Keratinocyte (primary cell): ENCODE measurements around the gene ZNF584. TPM values are rescaled to one million over a fixed set of nuclear protein-coding genes. Genes with fewer than 3 reads are reported as not detected.

Experiments used
- DNase-seq: peaks from one replicate; pipeline ENCODE4 v3.0.0-alpha.2; 2011; ENCODE audit warnings: low read depth, missing footprints, low spot score
- FAIRE-seq: peaks from 2 replicates; lab custom pipeline; 2011; peaks lifted over from hg19 to GRCh38; lab: Jason Lieb, UNC
- H2AFZ ChIP-seq: 2 replicates; pipeline ENCODE4 v1.6.0; 2012; ENCODE audit warnings: low read length, control low read depth, inconsistent platforms; ENCODE audit not compliant: control insufficient read depth
- H3K27ac ChIP-seq: 2 replicates; pipeline ENCODE4 v1.5.1; 2011; ENCODE audit warnings: low read length; ENCODE audit not compliant: control insufficient read depth, insufficient read depth
- H3K27me3 ChIP-seq: 3 replicates; pipeline ENCODE4 v1.6.0; 2011; ENCODE audit warnings: low read length; ENCODE audit not compliant: control insufficient read depth, insufficient read depth; ENCODE audit errors: extremely low read depth
- H3K36me3 ChIP-seq, 2 experiments: 2 replicates in 1 of 2; 3 replicates in 1 of 2; pipeline ENCODE4 v1.5.1; 2011; ENCODE audit warnings: low read length in 2 of 2, mild to moderate bottlenecking in 1 of 2; ENCODE audit not compliant: control insufficient read depth in 2 of 2, insufficient read depth in 2 of 2; ENCODE audit errors: extremely low read depth in 1 of 2
- H3K4me1 ChIP-seq: 3 replicates; pipeline ENCODE4 v1.5.1; 2011; ENCODE audit warnings: low read length; ENCODE audit not compliant: control insufficient read depth, insufficient read depth; ENCODE audit errors: extremely low read depth
- H3K4me2 ChIP-seq: 3 replicates; pipeline ENCODE4 v1.6.0; 2011; ENCODE audit warnings: low read depth, low read length; ENCODE audit not compliant: control insufficient read depth, insufficient read depth; ENCODE audit errors: extremely low read depth
- H3K4me3 ChIP-seq, 3 experiments: fragments of 200-600 bp in 1 of 3; sonication (generic) in 1 of 3; 2 replicates in 2 of 3; 3 replicates in 1 of 3; pipeline ENCODE4 v1.5.1; 2011 to 2016; ENCODE audit warnings: low read length in 3 of 3, mild to moderate bottlenecking in 3 of 3, control low read depth in 2 of 3, inconsistent platforms in 1 of 3, low read depth in 1 of 3, mixed read lengths in 1 of 3, mixed run types in 1 of 3, moderate library complexity in 1 of 3; ENCODE audit not compliant: control insufficient read depth in 2 of 3, insufficient read depth in 2 of 3; ENCODE audit errors: extremely low read depth in 1 of 3
- H3K79me2 ChIP-seq: 2 replicates; pipeline ENCODE4 v1.6.0; 2012; ENCODE audit warnings: low read length; ENCODE audit not compliant: control insufficient read depth, insufficient read depth
- H3K9ac ChIP-seq: 3 replicates; pipeline ENCODE4 v1.6.0; 2011; ENCODE audit warnings: low read length; ENCODE audit not compliant: control insufficient read depth, insufficient read depth; ENCODE audit errors: extremely low read depth
- H3K9me1 ChIP-seq: 3 replicates; pipeline ENCODE4 v1.6.0; 2011; ENCODE audit warnings: low read length; ENCODE audit not compliant: control insufficient read depth, insufficient read depth; ENCODE audit errors: extremely low read depth
- H3K9me3 ChIP-seq: 2 replicates; pipeline ENCODE4 v1.5.1; 2012; ENCODE audit warnings: low read depth, low read length; ENCODE audit not compliant: control insufficient read depth
- H4K20me1 ChIP-seq: 3 replicates; pipeline ENCODE4 v1.6.0; 2011; ENCODE audit warnings: low read length; ENCODE audit not compliant: control insufficient read depth, insufficient read depth; ENCODE audit errors: extremely low read depth
- CTCF ChIP-seq, 3 experiments: IDR thresholded peaks in 1 of 3; conservative IDR thresholded peaks in 1 of 3; optimal IDR thresholded peaks in 1 of 3; 2 replicates in 2 of 3; 3 replicates in 1 of 3; pipeline versions ENCODE3 to v1.5.1; 2011; ENCODE audit warnings: low read length in 3 of 3, mild to moderate bottlenecking in 3 of 3, moderate library complexity in 2 of 3, control low read depth in 1 of 3, inconsistent platforms in 1 of 3; ENCODE audit not compliant: insufficient read depth in 2 of 3; ENCODE audit errors: extremely low read depth in 1 of 3
- EZH2 ChIP-seq: IDR thresholded peaks from one replicate; pipeline ENCODE4 v1.6.1; 2012; ENCODE audit warnings: inconsistent platforms, mild to moderate bottlenecking, low read length, moderate library complexity
- dilution Hi-C: fragments of 300-500 bp; cut with MboI; formaldehyde crosslinking; loops from one replicate; pipeline ENCODE4 v1.7.0; 2020; ENCODE audit warnings: low sequenced_read_pairs; ENCODE audit not compliant: extremely low pct_ligation_motif_present
- polyA plus RNA-seq, 5 experiments: library from polyadenylated mRNA; depleted of rRNA in 3 of 5; stranded (reverse) in 3 of 5; stranded (forward) in 1 of 5; unstranded in 1 of 5; fragments of >200 nt; gene quantifications; 1 replicate in 1 of 5; 2 replicates in 3 of 5; 3 replicates in 1 of 5; pipeline versions ENCODE4 v1.2.1 to v1.2.3, GENCODE V29; 2011 to 2012; ENCODE audit warnings: missing spikeins in 2 of 5, low read depth in 1 of 5, low replicate concordance in 1 of 5

The ZNF584 gene
- polyA plus RNA-seq, 1 donor (not counting 4 experiments of a cell fraction or from before 2014, with no cell fraction given), result 12.2 TPM

GRCh38 chr19:58396691-58397532 is 11.5 kb upstream of the ZNF584 start:
- TF ChIP-seq EZH2 (no peak), CTCF (optimal IDR thresholded peaks at IDR 0.05 in 1 of 3, IDR thresholded peaks at IDR 0.05 in 1 of 3, conservative IDR thresholded peaks at IDR 0.05 in 1 of 3; ENCODE audit: extremely low read depth in 1 of 3, insufficient read depth in 2 of 3, low read length in 3 of 3) (no peak)

DNA sequence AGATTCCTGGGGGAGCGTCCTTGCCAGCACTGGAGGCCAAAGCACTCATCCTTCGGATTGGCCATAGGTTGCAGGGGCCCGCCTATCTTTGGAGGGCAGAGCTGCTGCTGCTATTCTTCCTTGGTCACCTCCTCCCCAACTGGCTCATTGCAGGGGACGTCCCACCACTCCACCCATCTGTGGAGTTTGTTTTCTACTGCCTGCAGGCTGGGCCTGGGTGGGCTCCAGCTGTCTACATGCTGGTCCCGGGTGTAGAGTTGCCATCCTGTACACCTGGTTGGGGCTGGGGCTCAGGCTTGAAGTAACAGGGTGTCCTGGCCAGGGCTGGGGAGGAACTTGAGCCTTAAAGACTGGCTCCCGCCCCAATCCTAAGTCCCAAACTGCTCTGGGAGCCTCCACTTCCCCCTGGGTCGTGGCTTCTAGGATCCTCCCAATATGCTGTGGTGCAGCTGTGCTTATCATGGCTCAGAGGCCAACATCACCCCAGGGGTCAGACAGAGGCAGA is 10.9 kb upstream of the ZNF584 start:
- H3K36me3 ChIP-seq, result peaks cover 15 to 21% of the 10 kb centered on the region in 2 experiments
- no peak overlapping the region for H3K4me3 ChIP-seq
- H3K4me2 ChIP-seq, result no peak overlapping the region
- H3K9me1 ChIP-seq, result peaks cover 5% of the 10 kb centered on the region
- H3K27me3 ChIP-seq, result no peaks in the 10 kb centered on the region
- H3K9ac ChIP-seq, result no peak overlapping the region
- H3K27ac ChIP-seq, result no peak overlapping the region
- TF ChIP-seq EZH2 (no peak), CTCF (optimal IDR thresholded peaks at IDR 0.05 in 1 of 3, IDR thresholded peaks at IDR 0.05 in 1 of 3, conservative IDR thresholded peaks at IDR 0.05 in 1 of 3; ENCODE audit: extremely low read depth in 1 of 3, insufficient read depth in 2 of 3, low read length in 3 of 3) (no peak)
- peaks cover 42% of the 10 kb centered on the region for H3K4me1 ChIP-seq
- no peak overlapping the region for H2AFZ ChIP-seq
- dilution Hi-C loops, result no loop called here
- no peaks in the 10 kb centered on the region for H3K9me3 ChIP-seq
- DNase-seq (no peak), FAIRE-seq (no peak)
- H3K79me2 ChIP-seq, result peaks cover 16% of the 10 kb centered on the region
- H4K20me1 ChIP-seq, result peaks cover 26% of the 10 kb centered on the region

More at GRCh38 chr19:58396691-58397532, 11.5 kb upstream of the ZNF584 start:
- no peaks in the 10 kb centered on the region for H3K27me3 ChIP-seq
- H3K9ac ChIP-seq, result no peak overlapping the region
- peaks cover 38% of the 10 kb centered on the region for H3K4me1 ChIP-seq
- no peak overlapping the region for H3K4me3 ChIP-seq
- FAIRE-seq, result no peak
- no peak overlapping the region for H2AFZ ChIP-seq
- no peak overlapping the region for H3K27ac ChIP-seq
- DNase-seq, result no peak
- H3K9me3 ChIP-seq, result no peaks in the 10 kb centered on the region
- H3K9me1 ChIP-seq, result peaks cover 5% of the 10 kb centered on the region
- H3K4me2 ChIP-seq, result no peak overlapping the region
- peaks cover 31% of the 10 kb centered on the region for H4K20me1 ChIP-seq
- H3K36me3 ChIP-seq, result peaks cover 18 to 22% of the 10 kb centered on the region in 2 experiments
- peaks cover 14% of the 10 kb centered on the region for H3K79me2 ChIP-seq
- dilution Hi-C loops, result no loop called here
